ENCODE data around the gene GSK3B. TPM values are rescaled to one million over a fixed set of nuclear protein-coding genes. Genes with fewer than 3 reads are reported as not detected.
A peak's percentile ranks its signal among the peaks of the same experiment; 100 is the strongest.

The GSK3B gene
- total RNA-seq, 1 experiment from 2014 or later = 56.5 TPM

- Histone ChIP-seq H2BK15ac (ENCODE audit: low read depth, low read length) (no peak overlapping the region), H3K14ac (ENCODE audit: insufficient read depth, low read length) (no peak overlapping the region), H3K79me2 (ENCODE audit: insufficient read depth, low read length) (no peaks in the 10 kb centered on the region), H3K56ac (ENCODE audit: insufficient read length, low read depth, low read length) (no peak overlapping the region), H2BK20ac (ENCODE audit: low read depth, low read length, poor library complexity, severe bottlenecking) (no peak overlapping the region), H2BK5ac (ENCODE audit: insufficient read length, low read length) (no peak overlapping the region), H2BK12ac (ENCODE audit: insufficient read length, low read depth, low read length) (no peak overlapping the region), H3K79me1 (ENCODE audit: insufficient read depth, low read depth, low read length, poor library complexity, severe bottlenecking) (no peaks in the 10 kb centered on the region), H3T11ph (ENCODE audit: low read length) (no peak overlapping the region), H3K9me3 (ENCODE audit: control insufficient read depth, low read depth, low read length) (no peaks in the 10 kb centered on the region), H2AFZ (ENCODE audit: low read length) (no peak overlapping the region), H3K9ac (ENCODE audit: extremely low read depth, insufficient read length, low read length) (no peak overlapping the region), H3K4me2 (ENCODE audit: insufficient read depth, insufficient read length, low read length) (no peak overlapping the region), H2AK5ac (ENCODE audit: insufficient read length, low read length) (no peak overlapping the region), H4K20me1 (ENCODE audit: control insufficient read depth, insufficient read depth, insufficient read length) (no peaks in the 10 kb centered on the region), H4K8ac (replicated peaks; ENCODE audit: insufficient read length, low read depth, low read length) (no peak overlapping the region), H3K18ac (ENCODE audit: insufficient read length, low read depth, low read length) (no peak overlapping the region), H3K23me2 (ENCODE audit: insufficient read length, low read depth, low read length, poor library complexity, severe bottlenecking) (no peaks in the 10 kb centered on the region), H4K5ac (ENCODE audit: insufficient read length, low read depth, low read length) (no peak overlapping the region), H3K4ac (ENCODE audit: low read depth, low read length) (no peak overlapping the region), H3K4me1 (ENCODE audit: insufficient read depth, low read length) (no peaks in the 10 kb centered on the region), H3K27me3 (ENCODE audit: insufficient read depth, low read length) (no peaks in the 10 kb centered on the region), H3K27ac (ENCODE audit: insufficient read length, low read depth, low read length) (no peak overlapping the region), H2BK120ac (ENCODE audit: low read depth, low read length, poor library complexity, severe bottlenecking) (no peak overlapping the region), H3K23ac (ENCODE audit: insufficient read length, low read depth, low read length) (no peak overlapping the region), H4K91ac (ENCODE audit: insufficient read length, low read depth, low read length) (no peak overlapping the region)
- Mint-ChIP-seq H3K36me3 (ENCODE audit: insufficient read depth in 1 of 3, low read depth in 3 of 3) (peaks cover 0 to 11% (median 0%) of the 10 kb centered on the region in 3 experiments; a peak in 5 of 7 replicates), H3K9me3 (peaks cover 8 to 10% of the 10 kb centered on the region in 2 experiments), H3K4me1 (peaks cover 12 to 14% of the 10 kb centered on the region in 2 experiments), H3K4me3 (no peak overlapping the region), H3K27me3 (ENCODE audit: low read depth) (no peaks in the 10 kb centered on the region), H3K27ac (0 out of 7 replicates have a peak overlapping the region, but pooled peaks of 1 of the 3 experiments have one; percentile 13)
- TF ChIP-seq CTCF (conservative IDR thresholded peaks at IDR 0.05) = no peak
- no CpG with 5 or more reads among the region's 2 CpGs for WGBS (ENCODE audit: extremely low coverage, insufficient read length, low lambda C conversion rate)
- DNase-seq = no peak
Observed at GRCh38 chr3:119774444-119774843, 319.8 kb downstream of the GSK3B start.

Other genes with a start within 250 kb of the GSK3B start
- 1.4 and 1.8 TPM in 2 replicates for gene GPR156, start 190.8 kb upstream of the GSK3B start, total RNA-seq (2021)